Iris pigment epithelial cell (primary cell): ENCODE data around the gene MNT.

Source experiments
- DNase-seq: peaks from one replicate; pipeline ENCODE4 v3.0.0-alpha.2; 2011; ENCODE audit warnings: low read depth

Gene MNT

GRCh38 chr17:2395258-2396181 lies 5.3 kb downstream of the MNT start:
- peak; percentile 65 for DNase-seq

DNA sequence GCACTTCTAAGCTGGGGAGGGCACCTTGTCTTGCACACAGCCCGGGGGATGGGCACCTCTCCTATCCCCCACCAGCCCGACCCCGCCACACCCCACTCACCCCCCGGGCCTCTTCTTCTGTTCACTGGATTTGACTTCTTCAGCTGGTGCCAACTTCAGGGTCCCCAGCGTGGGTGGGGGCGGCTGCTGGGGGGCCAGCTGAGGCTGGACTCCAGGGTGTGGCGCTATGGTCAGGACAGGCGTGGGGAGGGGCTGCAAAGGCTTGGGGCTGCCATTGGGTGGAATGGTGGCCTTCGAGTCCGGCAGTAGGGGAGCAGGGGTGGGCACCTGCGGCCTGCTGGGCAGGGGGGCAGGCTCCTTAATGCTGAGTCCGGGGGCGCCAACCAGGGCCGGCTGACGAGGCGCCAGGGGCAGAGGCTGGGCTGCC lies 6.1 kb downstream of the MNT start:
- DNase-seq, result no peak

- no peak for DNase-seq
Measured at GRCh38 chr17:2393954-2394749, 6.7 kb downstream of the MNT start.

DNA sequence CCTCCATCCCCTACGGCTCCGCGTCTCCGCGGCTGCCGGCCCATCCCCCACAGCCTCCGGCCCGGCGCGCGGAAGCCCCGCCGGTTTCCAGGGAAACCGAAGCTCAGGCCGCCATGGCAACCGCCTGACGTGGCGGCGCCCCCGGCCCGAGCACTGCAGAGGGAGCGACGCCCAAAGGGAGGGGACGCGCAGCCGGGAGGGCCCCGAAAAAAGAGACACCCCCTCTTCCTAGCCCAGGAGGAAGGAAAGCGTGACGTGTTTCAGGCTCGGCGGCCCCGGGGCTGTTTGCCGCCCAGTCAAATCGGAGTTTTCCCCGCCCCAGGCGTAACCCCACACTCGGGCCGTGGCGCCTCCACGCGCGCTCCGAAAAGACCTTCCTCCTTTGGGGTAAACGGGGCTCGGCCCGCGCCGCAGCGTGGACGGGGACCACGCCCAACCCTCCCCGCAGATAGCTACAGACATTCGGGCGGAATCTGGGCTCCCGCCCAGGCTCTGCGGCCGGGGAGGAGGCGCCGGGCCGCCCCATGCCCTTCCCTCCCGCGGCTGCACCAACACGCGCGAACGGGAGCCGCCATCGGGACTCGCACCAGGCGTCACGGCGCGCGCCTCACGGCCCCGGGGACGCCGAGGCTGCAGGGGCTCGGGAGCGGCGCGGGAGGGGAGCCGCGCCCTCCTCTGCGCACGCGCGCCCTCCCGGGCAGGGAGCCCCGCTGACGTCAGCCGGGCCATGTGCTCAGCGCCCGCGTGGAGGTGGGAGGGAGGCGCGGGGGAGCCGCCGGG lies 7.5 kb downstream of the MNT start:
- peak; percentile 84 for DNase-seq

GRCh38 chr17:2392252-2393173 lies 8.3 kb downstream of the MNT start:
- DNase-seq, result peak; percentile 97

DNA sequence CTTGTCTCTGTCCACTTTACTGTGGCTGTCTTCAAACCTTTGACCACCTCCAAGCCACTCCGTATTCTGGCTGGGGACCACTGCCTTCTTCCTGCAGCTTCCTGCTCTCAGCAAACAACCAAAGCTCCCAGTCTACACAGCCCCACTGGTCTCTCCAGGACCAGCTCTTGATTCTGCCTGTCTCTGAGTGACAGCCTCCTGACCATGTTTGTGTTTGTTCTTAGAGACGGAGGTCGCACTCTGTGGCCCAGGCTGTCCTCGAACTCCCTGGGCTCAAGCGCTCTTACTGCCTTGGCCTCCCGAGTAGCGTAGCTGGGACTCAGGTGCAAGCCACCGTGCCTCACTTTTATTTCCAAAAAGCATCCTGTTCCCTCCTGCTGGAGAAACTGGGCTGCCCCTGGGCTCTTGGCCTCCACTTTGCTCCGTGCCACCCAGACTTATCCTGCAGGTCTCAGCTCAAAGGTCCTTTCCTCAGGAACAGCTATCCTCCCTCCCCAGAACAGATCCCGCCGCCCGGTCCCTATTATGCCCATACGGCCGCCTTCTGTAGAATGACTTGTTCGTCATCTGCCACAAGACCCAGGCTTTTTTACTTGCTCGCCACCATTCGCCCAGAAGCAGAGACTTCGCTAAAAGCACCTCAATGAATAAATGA lies 9.1 kb downstream of the MNT start:
- DNase-seq, result no peak

DNA sequence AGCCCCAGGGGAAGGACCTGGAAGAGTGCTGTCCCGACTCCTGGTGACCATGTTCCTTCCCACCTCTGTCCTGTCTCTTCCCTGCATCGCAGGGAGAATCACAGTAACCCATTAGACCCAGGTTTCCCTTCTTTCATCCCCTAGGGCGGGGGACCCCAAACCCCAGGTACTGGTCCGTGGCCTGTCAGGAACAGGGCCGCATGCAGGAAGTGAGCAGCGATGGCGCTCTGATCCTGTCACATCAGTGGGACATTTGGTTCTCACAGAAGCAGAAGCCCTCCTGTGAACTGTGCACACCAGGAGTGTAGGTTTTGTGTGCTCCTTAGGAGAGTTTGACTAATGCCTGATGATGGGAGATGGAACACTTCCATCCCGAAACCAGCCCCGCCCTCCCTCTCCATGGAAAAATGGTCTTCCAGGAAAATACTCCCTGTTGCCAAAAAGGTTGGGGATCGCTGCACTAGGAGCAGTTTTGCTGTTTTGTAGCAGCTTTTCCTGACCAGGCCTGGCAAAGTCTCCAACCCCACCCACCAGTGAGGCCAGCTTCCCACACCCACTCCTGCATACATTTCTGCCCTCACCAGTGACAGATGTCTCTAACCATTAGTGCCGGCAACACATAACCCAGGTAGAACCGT lies 10.5 kb downstream of the MNT start:
- DNase-seq, result no peak

- no peak for DNase-seq
Measured at GRCh38 chr17:2388683-2389055, 12.2 kb downstream of the MNT start.

GRCh38 chr17:2388020-2388682 lies 12.7 kb downstream of the MNT start:
- no peak for DNase-seq

DNA sequence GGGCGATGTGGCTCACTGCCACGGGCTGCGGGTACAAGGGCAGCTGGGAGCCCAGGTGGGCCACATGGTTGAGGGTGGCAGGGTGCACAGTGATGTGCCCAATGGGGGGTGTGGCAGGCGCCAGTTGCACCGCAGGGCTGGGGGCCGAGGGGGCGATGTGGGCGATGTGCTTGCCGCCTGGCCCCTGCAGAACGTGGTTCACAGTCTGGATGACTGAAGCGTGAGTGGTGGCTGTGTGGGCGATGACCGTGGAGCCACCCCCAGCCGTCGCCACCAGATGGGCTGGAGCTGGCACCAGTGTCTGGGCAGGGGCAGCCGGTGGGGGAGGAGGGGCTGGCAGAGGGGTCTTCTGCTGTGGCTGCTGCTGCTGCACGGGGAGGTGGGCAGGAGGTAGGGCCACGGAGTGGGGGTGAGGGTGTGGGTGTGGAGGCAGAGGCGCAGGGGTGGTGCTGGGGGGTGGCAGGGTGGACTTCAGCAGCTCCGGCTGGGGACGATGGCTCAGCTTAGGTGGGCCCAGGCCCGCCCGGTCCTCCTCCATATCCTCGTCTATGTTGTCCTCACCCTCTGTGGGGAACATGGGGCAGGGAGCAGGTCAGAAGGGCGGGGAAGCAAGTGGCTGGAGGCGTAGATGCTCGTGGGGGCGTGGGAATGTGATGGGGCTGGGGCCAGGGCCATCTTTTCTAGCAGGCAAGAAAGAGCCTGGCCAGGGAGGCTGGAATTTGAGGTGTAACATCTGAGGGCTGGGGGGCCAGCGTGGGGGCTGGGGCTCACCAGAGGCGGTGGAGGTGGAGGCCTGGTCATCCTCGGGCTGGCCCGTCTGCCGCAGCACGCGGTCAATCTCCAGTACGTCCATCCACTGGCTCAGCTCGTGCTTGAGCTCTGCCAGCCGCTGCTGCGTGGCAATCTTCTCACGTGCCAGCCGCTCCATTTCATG lies 13.5 kb downstream of the MNT start:
- DNase-seq, result no peak

DNA sequence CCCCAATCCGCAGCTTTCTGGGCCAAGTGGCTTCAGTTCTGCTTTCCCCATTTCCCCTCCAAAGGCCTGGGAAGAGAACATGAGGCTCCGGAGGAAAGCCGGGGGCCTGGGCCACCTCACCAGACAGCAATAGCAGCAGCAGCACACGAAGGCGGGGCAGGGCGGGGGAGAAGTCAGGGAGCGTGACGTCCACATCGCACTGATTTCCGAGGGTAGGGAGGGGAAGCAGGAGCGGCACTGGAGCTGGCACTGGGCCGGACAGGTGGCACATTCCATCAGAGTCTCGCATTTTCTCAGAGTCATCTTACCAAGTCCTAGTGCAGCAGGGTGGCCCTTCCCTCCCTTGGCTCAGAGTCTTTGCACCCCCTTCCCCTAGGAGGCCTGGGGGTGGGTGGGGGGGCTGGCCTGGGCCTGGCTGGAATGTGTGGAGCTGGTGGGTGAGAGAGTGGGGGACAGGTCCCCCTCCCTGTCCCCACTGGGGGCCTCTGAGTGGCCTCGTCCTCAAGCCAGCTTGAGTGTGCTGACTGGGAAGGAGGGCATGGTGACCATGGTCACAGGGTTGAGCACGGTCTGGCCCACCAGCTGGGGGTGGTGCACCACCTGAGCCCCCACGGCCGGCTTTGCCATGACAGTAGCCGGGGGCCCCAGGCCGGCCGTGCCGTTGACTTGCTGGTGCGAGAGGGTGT lies 14.3 kb downstream of the MNT start:
- no peak for DNase-seq

DNA sequence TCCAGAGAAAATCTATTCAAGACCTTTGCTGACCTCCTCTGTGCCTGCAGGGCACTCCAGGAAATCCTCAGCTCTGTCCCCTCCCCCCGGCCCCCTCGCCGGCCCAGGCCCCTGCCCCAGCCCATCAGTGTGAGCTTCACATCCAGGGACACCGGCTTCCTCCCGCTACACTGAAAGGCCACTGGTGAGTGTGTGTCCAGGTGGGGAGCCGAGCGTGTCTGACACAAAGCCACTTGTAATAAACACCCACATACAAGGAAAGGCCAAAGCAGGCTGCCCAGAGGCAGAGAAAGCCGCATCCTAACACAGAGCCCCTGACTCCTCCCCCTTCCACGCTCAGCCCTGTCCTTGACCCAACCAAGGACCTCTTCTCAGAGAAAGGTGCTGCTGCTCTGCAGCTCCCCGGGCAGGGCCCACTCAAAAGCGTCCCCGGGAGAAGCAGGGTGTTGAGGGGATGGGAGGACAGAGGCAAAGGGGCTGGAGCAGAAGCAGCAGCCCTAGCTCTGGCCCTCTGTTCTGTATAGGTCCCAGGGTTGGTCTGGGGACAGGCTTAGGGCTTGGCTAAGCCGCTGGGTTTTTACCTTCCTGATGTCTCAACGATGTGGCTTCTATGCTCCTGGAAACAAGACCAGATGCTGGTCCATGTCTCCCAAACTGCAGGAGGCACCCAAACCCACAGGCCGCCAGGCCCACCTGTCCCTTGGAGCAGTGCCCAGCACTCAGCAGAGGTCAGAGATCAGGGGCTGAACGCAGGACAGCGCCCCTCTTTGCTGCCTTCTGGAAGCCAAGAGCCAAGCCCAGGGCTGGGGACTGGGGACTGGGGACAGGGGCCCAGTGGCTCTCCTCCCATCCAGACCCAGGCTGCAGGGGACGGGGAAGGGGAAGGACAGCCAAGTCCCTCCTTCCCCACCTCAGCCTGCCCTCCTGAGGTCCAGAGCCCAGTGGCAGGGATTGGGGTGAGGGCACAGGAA lies 15.3 kb downstream of the MNT start:
- DNase-seq, result no peak

GRCh38 chr17:2384439-2385127 lies 16.3 kb downstream of the MNT start:
- no peak for DNase-seq

GRCh38 chr17:2383628-2384167 lies 17.2 kb downstream of the MNT start:
- DNase-seq, result peak; percentile 36

GRCh38 chr17:2380950-2381649 lies 19.8 kb downstream of the MNT start:
- no peak for DNase-seq
